ENCODE measurements around the gene MAP4K5. TPM values are rescaled to one million over a fixed set of nuclear protein-coding genes. Genes with fewer than 3 reads are reported as not detected.

MAP4K5 gene
- total RNA-seq, 1 experiment from 2014 or later, result 42.7 TPM

- Histone ChIP-seq H3K23ac (ENCODE audit: insufficient read length, low read depth, low read length) (no peak overlapping the region), H4K20me1 (ENCODE audit: control insufficient read depth, insufficient read depth, insufficient read length) (no peaks in the 10 kb centered on the region), H2BK12ac (ENCODE audit: insufficient read length, low read depth, low read length) (no peak overlapping the region), H3K27ac (ENCODE audit: insufficient read length, low read depth, low read length) (no peak overlapping the region), H3K9ac (ENCODE audit: extremely low read depth, insufficient read length, low read length) (no peak overlapping the region), H3K9me3 (ENCODE audit: control insufficient read depth, low read depth, low read length) (no peaks in the 10 kb centered on the region), H3K79me1 (ENCODE audit: insufficient read depth, low read depth, low read length, poor library complexity, severe bottlenecking) (no peaks in the 10 kb centered on the region), H4K5ac (ENCODE audit: insufficient read length, low read depth, low read length) (no peak overlapping the region), H2BK120ac (ENCODE audit: low read depth, low read length, poor library complexity, severe bottlenecking) (no peak overlapping the region), H2BK15ac (ENCODE audit: low read depth, low read length) (no peak overlapping the region), H3K56ac (ENCODE audit: insufficient read length, low read depth, low read length) (no peak overlapping the region), H3K27me3 (ENCODE audit: insufficient read depth, low read length) (no peaks in the 10 kb centered on the region), H3K4me1 (ENCODE audit: insufficient read depth, low read length) (no peaks in the 10 kb centered on the region), H2AK5ac (ENCODE audit: insufficient read length, low read length) (no peak overlapping the region), H3K14ac (ENCODE audit: insufficient read depth, low read length) (no peak overlapping the region), H3K4me2 (ENCODE audit: insufficient read depth, insufficient read length, low read length) (no peak overlapping the region), H2AFZ (ENCODE audit: low read length) (no peak overlapping the region), H3K4ac (ENCODE audit: low read depth, low read length) (no peak overlapping the region), H3K23me2 (ENCODE audit: insufficient read length, low read depth, low read length, poor library complexity, severe bottlenecking) (no peaks in the 10 kb centered on the region), H4K8ac (replicated peaks; ENCODE audit: insufficient read length, low read depth, low read length) (no peak overlapping the region), H4K91ac (ENCODE audit: insufficient read length, low read depth, low read length) (no peak overlapping the region), H2BK20ac (ENCODE audit: low read depth, low read length, poor library complexity, severe bottlenecking) (no peak overlapping the region), H3K18ac (ENCODE audit: insufficient read length, low read depth, low read length) (no peak overlapping the region), H2BK5ac (ENCODE audit: insufficient read length, low read length) (no peak overlapping the region), H3T11ph (ENCODE audit: low read length) (no peak overlapping the region), H3K79me2 (ENCODE audit: insufficient read depth, low read length) (peaks cover 12% of the 10 kb centered on the region; the same call in 1 of the 2 replicates)
- Mint-ChIP-seq H3K4me1 (0 out of 4 replicates have a peak, but pooled peaks cover 0 to 2% of the 10 kb centered on the region in 2 experiments), H3K27me3 (ENCODE audit: low read depth) (no peaks in the 10 kb centered on the region), H3K36me3 (ENCODE audit: insufficient read depth in 1 of 3, low read depth in 3 of 3) (no peaks in the 10 kb centered on the region; a peak in 1 of 7 replicates), H3K4me3 (no peak overlapping the region), H3K9me3 (no peaks in the 10 kb centered on the region; a peak in 1 of 5 replicates), H3K27ac (no peak overlapping the region)
- WGBS (ENCODE audit: extremely low coverage, insufficient read length, low lambda C conversion rate), result no CpG with 5 or more reads among the region's 4 CpGs
- DNase-seq, result no peak
- no peak for TF ChIP-seq CTCF (conservative IDR thresholded peaks at IDR 0.05)
Observed at GRCh38 chr14:50512463-50512862, 19.9 kb downstream of the MAP4K5 start.

Data from H9 (cell line).